Mesenteric fat pad (tissue), 1 donor: ENCODE measurements around the gene AUTS2. TPM values are rescaled to one million over a fixed set of nuclear protein-coding genes. Genes with fewer than 3 reads are reported as not detected.
"Not testable (repeated sequence)": the region's sequence is repeated elsewhere in the genome, so short reads cannot be mapped to it uniquely, and the experiment has no call there.

Source experiments
- DNase-seq: peaks from one replicate; pipeline ENCODE4 v3.0.0-alpha.2; 2020; ENCODE audit warnings: low spot score
- total RNA-seq: library from RNA; stranded (reverse); fragmentation: NEBNext Ultra II Directional; extraction: Animal tissue kit (Norgen Biotek cat#: 25700); gene quantifications from one replicate; pipeline ENCODE4 v1.2.1, GENCODE V29; 2021
- donor health status: DM: yes; HTN: yes; CAD: no.

Gene AUTS2
- total RNA-seq, 1 donor from 2014 or later: 28.1 TPM

GRCh38 chr7:70583965-70584883 lies 985.9 kb downstream of the AUTS2 start:
- DNase-seq: no peak

DNA sequence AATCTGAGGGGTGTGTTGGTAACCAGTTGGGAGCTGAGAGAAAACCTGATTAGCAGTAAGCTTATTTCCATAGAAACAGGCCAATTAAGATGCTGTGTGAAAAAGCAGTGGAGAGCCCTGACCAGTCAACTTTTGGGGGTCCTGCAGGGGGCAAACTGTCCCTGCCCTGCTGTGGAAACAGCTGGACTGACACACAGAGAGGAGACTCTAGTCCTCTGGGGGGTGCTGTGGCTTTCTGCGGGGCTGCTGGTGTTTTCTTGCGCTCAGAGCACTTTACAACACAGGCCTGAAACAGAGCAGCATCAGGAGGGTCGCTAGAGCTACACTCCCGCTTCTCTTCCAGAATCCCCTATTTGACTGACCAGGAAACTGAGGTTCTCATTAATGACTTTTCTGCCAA lies 986.8 kb downstream of the AUTS2 start:
- DNase-seq: no peak

GRCh38 chr7:70586822-70587221 lies 988.5 kb downstream of the AUTS2 start:
- DNase-seq: no peak

- DNase-seq: no peak
Measured at GRCh38 chr7:70587739-70588138, 989.5 kb downstream of the AUTS2 start.

- DNase-seq: no peak
Measured at GRCh38 chr7:70588191-70588921, 990.1 kb downstream of the AUTS2 start.

DNA sequence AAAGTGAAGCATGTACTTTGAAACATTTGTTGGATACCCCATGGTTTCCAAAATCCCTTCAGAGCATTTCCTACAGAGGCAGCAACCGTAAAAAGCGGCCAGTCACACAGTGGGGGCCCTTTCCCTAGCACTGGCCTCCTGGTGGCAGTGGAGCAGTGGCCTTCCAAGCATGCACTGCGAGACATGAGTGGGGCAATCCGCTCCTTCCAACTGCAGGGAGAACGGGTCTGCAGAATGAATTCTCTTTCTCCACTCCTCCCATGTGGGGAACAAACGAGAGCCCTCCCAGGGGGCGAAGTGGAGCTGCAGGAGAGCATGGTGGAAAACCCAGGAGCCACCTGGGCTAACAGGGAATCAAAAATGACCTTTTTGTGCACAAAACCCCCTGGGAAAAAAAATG lies 990.7 kb downstream of the AUTS2 start:
- no peak for DNase-seq

DNA sequence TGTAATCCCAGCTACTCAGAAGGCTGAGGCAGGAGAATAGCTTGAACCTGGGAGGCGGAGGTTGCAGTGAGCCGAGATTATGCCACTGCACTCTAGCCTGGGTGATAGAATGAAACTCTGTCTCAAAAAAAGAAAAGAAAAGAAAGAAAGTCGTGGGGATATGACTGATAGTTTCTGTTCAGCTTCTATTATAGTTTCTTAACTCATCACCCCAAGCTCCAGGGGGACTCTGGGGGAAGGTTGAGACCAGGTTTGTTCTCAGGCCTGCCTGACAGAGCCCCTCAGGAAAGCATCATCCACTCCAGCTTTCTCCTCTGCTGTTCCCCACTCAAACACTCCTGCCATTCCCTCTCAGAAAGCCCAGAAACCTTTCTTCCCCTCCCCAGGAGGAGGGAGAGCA lies 991.3 kb downstream of the AUTS2 start:
- no peak for DNase-seq

- no peak for DNase-seq
Measured at GRCh38 chr7:70590126-70590854, 992.0 kb downstream of the AUTS2 start.

DNA sequence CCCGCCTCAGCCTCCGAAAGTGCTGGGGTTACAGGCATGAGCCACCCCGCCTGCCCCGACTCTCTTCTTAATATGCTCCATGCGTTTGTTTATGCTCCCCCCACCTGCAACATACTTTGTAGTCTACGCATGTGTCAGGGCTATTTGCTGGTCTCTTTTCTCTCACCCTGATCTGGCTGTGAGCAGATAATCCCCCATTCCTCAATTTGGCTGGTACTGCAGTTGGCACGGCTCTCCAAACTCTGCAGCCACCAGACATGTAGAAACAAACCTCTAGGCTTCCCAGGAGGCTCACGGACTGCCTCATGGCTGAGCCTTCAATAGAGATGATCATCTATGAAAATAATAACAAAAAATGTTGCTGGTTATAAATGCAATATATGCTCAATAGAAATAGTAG lies 993.4 kb downstream of the AUTS2 start:
- no peak for DNase-seq

GRCh38 chr7:70592171-70592570 lies 993.9 kb downstream of the AUTS2 start:
- no peak for DNase-seq

- DNase-seq: no peak
Measured at GRCh38 chr7:70594170-70594569, 995.9 kb downstream of the AUTS2 start.

DNA sequence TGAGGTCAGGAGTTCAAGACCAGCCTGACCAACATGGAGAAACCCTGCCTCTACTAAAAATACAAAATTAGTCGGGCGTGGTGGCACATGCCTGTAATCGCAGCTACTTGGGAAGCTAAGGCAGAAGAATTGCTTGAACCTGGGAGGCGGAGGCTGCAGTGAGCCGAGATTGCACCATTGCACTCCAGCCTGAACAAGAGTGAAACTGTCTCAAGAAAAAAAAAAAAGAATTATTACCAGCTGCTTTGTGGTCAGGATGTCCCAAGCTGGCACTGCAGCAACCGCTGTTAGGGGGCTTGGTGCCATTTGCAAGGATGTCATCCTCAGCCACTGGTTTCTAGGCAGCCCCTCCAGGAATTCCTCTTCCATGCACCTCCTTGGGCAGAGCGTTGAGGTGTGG lies 996.6 kb downstream of the AUTS2 start:
- not testable (repeated sequence) for DNase-seq

DNA sequence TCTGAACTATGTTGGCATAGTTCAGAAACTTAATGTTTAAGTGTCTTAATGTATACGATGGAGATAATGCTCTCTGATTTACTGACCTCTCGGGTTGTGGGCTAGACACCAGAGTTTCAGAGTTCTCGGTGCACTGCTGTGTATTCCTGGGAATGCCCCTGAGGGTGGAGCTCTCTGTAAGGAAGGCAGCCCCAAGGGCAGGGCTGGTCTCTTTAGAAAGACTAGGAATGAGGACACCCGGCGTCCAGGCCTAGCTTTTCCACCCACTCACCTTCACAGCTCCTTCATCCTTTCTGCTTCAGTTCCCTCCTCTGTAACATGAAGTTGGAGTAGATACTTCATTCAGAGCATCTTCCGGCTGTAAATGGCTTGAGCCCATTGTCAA lies 997.1 kb downstream of the AUTS2 start:
- no peak for DNase-seq

- DNase-seq: no peak
Measured at GRCh38 chr7:70595755-70596597, 997.7 kb downstream of the AUTS2 start.

- DNase-seq: no peak
Measured at GRCh38 chr7:70596598-70596913, 998.3 kb downstream of the AUTS2 start.

DNA sequence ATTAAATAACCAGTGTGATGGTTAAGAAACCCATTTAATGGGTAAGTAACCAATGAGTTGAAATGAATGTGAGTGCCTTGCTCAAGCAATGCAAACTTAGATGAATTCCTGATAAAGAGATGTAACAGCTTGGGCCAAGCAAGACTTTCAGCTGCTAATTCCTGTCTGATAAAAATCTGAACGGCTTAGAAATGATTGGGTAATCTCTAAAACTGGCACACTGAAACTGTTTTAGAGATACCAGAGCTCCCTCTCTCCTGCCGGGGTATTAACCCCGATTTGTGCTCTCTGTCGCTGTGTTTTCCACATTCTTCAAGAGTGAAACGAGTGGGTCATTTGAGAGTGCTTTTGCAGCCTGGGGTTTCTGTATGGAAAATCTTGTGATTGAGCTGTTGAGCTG lies 998.8 kb downstream of the AUTS2 start:
- DNase-seq: no peak

DNA sequence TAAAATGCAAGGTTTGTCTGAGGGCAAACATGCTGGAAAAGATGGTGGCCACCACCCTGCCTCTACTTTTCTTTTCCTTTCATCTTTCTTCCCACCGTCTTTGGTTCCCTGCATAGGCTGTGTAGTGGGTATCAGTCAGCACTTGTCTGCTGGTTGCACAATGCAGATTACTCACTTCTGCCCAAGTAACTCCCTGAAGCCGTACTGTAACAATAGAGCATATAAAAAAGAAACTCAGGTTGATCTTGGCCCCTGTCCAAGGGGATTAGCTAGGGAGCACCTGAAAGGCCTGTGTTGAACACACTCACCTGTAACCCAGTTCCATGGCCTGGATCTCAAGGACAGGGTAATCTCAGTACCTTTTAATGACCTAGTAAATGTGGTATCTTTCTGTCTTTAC lies 1000.7 kb downstream of the AUTS2 start:
- DNase-seq: no peak

- no peak for DNase-seq
Measured at GRCh38 chr7:70599446-70600190, 1001.3 kb downstream of the AUTS2 start.

DNA sequence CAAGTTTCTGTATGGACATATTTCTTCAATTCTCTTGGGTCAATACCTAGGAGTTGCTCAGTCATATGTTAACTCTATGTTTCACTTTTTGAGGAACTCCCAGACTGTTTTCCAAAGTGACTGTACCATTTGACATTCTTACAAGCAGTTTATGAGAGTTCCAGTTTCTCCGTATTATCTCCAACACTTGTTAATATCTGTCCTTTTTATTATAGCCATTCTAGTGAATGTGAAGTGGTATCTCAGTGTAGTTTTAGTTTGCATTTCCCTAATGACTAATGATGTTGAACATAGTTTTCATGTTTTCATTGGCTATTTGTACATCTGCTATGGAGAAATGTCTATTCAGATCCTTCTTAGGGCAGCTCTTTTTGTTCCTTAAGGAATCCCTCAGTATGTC lies 1002.7 kb downstream of the AUTS2 start:
- DNase-seq: no peak

GRCh38 chr7:70602117-70602516 lies 1003.8 kb downstream of the AUTS2 start:
- DNase-seq: no peak
